Sigmoid colon (tissue), 7 donors: ENCODE data around the gene COPZ2. TPM values are rescaled to one million over a fixed set of nuclear protein-coding genes. Genes with fewer than 3 reads are reported as not detected.
"Not testable (repeated sequence)": the region's sequence is repeated elsewhere in the genome, so short reads cannot be mapped to it uniquely, and the experiment has no call there.

Source experiments
- DNase-seq: peaks from one replicate; pipeline ENCODE4 v3.0.0-alpha.2; 2019
- H3K27ac ChIP-seq, 4 donors: fragments of 200-600 bp; sonication (generic); one replicate each; pipeline ENCODE4 v1.5.1; 2016 to 2019; ENCODE audit warnings: mild to moderate bottlenecking in 1 of 4
- H3K27me3 ChIP-seq, 3 donors: fragments of 200-600 bp; sonication (generic); one replicate each; pipeline ENCODE4 v1.5.1; 2019; ENCODE audit warnings: mild to moderate bottlenecking in 1 of 3
- H3K36me3 ChIP-seq, 4 donors: fragments of 200-600 bp; sonication (generic); one replicate each; pipeline ENCODE4 v1.5.1; 2016 to 2019
- H3K4me1 ChIP-seq, 4 donors: fragments of 200-600 bp; sonication (generic); one replicate each; pipeline ENCODE4 v1.5.1; 2017 to 2019
- H3K4me3 ChIP-seq, 4 donors: fragments of 200-600 bp; sonication (generic); one replicate each; pipeline ENCODE4 v1.5.1; 2017 to 2019; ENCODE audit warnings: mild to moderate bottlenecking in 2 of 4, moderate library complexity in 1 of 4
- H3K9me3 ChIP-seq, 4 donors: fragments of 200-600 bp in 3 of 4; sonication (generic) in 3 of 4; one replicate each; pipeline versions ENCODE4 v1.5.1 to v1.6.1; 2013 to 2019
- CTCF ChIP-seq, 4 experiments: fragments of 450-650 bp in 3 of 4; fragments of 200-600 bp in 1 of 4; IDR thresholded peaks; one replicate each; pipeline ENCODE4 v1.5.1; 2016 to 2019; ENCODE audit warnings: antibody characterized with exemption in 4 of 4, mild to moderate bottlenecking in 3 of 4, moderate library complexity in 2 of 4
- EP300 ChIP-seq, 4 donors: sonication (generic); formaldehyde crosslinking; IDR thresholded peaks; one replicate each; pipeline ENCODE4 v1.6.1; 2017; ENCODE audit warnings: antibody characterized with exemption in 4 of 4
- POLR2A ChIP-seq, 2 donors: fragments of 450-650 bp; IDR thresholded peaks; one replicate each; pipeline ENCODE4 v1.6.1; 2016; ENCODE audit warnings: antibody characterized with exemption in 2 of 2, mild to moderate bottlenecking in 2 of 2, moderate library complexity in 2 of 2
- POLR2AphosphoS5 ChIP-seq, 4 donors: sonication (generic); formaldehyde crosslinking; IDR thresholded peaks; one replicate each; pipeline ENCODE4 v1.6.1; 2017; ENCODE audit warnings: antibody characterized with exemption in 4 of 4
- WGBS, 2 donors: extraction: QIAGEN DNeasy Blood & Tissue Kit; methylation state at CpG; one replicate each; pipeline ENCODE4 v1.1.7; 2013; 5-methylcytosine and 5-hydroxymethylcytosine counted together
- intact Hi-C: fragments of 100-400 bp; cut with DNase I; formaldehyde crosslinking; loops from one replicate; pipeline ENCODE4 v1.15.1; 2023
- polyA plus RNA-seq, 3 donors: library from polyadenylated mRNA; stranded (reverse); fragments of 200-250 nt; gene quantifications; one replicate each; pipeline ENCODE4 v1.2.3, GENCODE V29; 2013
- total RNA-seq, 4 donors: library from RNA; depleted of rRNA; stranded (reverse); fragments of >200 nt; gene quantifications; one replicate each; pipeline ENCODE4 v1.1.0, GENCODE V29; 2016
- donor health status: healthy with polysubstance abuse.
- donor health status: Bipolar disorder and iron deficiency.
- donor health status: healthy.

The COPZ2 gene, protein sequence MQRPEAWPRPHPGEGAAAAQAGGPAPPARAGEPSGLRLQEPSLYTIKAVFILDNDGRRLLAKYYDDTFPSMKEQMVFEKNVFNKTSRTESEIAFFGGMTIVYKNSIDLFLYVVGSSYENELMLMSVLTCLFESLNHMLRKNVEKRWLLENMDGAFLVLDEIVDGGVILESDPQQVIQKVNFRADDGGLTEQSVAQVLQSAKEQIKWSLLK
- total RNA-seq (10 to 100 TPM; 52.3 to 64.0 (median 58.9) TPM), polyA plus RNA-seq (10 to 100 TPM in 1 of 3 donors, 1 to 10 TPM in 2; 5.5 to 19.2 (median 6.9) TPM)

GRCh38 chr17:48037036-48037837, at the start of gene COPZ2:
COPZ2 (minus strand) TSS chr17:48037797; CDS start chr17:48037777, 20 bp downstream.
- Histone ChIP-seq H3K4me3 (peak within 1 kb of the TSS; percentile 54 to 76 (median 70)), H3K27ac (peak within 1 kb of the TSS; percentile 81 to 85 (median 84)), H3K4me1 (peaks cover 0 to 16% (median 12%) of the 10 kb centered on the region in 4 donors), H3K27me3 (no peaks in the 10 kb centered on the region), H3K36me3 (peaks cover 0 to 6% (median 0%) of the 10 kb centered on the region in 4 donors), H3K9me3 (no peaks in the 10 kb centered on the region)
- WGBS, 2 donors = 1 to 3% methylated on average over 73 of the region's 73 CpGs
- DNase-seq = peak; percentile 87
- TF ChIP-seq POLR2AphosphoS5 (IDR thresholded peaks at IDR 0.05) (peak in 3 of 4 donors; percentile 37 to 64 (median 43)), CTCF (IDR thresholded peaks at IDR 0.05) (peak in 2 of 4 experiments; percentile 53 to 54), EP300 (IDR thresholded peaks at IDR 0.05) (no peak)
- intact Hi-C loops = loop anchor here (1.0 kb wide), 1 partner anchor 37 kb away; no protein-coding TSS in a partner anchor

DNA sequence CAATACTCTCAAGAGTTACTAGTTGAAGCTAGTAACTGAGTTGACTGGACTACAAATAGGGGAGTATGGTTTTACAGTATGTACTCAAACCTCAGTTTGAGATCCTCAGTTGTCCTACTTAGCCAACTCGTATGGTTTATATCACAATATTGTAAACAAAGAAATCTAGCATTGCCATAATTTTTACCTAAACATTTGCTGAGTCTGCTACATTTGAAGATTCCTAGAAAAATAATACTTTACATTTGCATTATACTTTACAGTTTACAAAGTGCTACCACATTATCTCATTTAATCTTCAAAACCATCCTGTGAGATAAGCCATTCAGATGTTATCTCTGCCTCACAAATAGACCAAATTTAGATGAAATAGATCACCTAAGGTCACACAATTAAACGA, 47.3 kb upstream of the COPZ2 start:
- intact Hi-C loops = loop anchor here (5.0 kb wide), 1 partner anchor 37 kb away; no protein-coding TSS in a partner anchor
- Histone ChIP-seq H3K4me3 (no peak overlapping the region), H3K9me3 (no peaks in the 10 kb centered on the region), H3K4me1 (peaks cover 0 to 24% (median 21%) of the 10 kb centered on the region in 4 donors), H3K27ac (peak overlapping the region in 1 of 4 donors; percentile 32), H3K36me3 (no peaks in the 10 kb centered on the region), H3K27me3 (no peaks in the 10 kb centered on the region)
- TF ChIP-seq EP300 (IDR thresholded peaks at IDR 0.05) (no peak), POLR2A (IDR thresholded peaks at IDR 0.05) (no peak), POLR2AphosphoS5 (IDR thresholded peaks at IDR 0.05) (no peak), CTCF (IDR thresholded peaks at IDR 0.05) (no peak)
- 42 to 58% methylated on average over 2 of the region's 2 CpGs for WGBS, 2 donors
- DNase-seq = no peak

DNA sequence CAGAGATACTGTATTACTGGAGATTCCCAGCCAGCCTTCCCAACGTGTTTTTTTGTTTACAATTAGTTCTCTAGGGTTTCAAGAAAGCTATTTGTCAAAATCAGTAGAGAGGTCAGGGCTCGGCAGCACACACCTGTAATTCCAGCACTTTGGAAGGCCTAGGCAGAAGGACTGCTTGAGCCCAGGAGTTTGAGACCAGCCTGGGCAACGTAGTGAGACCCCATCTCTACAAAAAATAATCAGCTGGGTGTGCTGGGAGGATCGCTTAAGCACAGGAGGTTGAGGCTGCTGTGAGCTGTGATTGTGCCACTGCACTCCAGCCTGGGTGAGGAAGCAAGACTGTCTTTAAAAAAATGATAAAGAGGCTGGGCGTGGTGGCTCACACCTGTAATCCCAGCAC, 44.3 kb upstream of the COPZ2 start:
- intact Hi-C loops = no loop called here
- Histone ChIP-seq H3K4me3 (no peak overlapping the region), H3K27ac (no peak overlapping the region), H3K27me3 (no peaks in the 10 kb centered on the region), H3K4me1 (peaks cover 0 to 23% (median 20%) of the 10 kb centered on the region in 4 donors), H3K9me3 (no peaks in the 10 kb centered on the region), H3K36me3 (peaks cover 0 to 3% (median 0%) of the 10 kb centered on the region in 4 donors)
- TF ChIP-seq CTCF (IDR thresholded peaks at IDR 0.05) (no peak), EP300 (IDR thresholded peaks at IDR 0.05) (no peak), POLR2AphosphoS5 (IDR thresholded peaks at IDR 0.05) (no peak), POLR2A (IDR thresholded peaks at IDR 0.05) (no peak)
- peak; percentile 14 for DNase-seq
- WGBS, 2 donors = 77 to 87% methylated on average over 5 of the region's 5 CpGs

DNA sequence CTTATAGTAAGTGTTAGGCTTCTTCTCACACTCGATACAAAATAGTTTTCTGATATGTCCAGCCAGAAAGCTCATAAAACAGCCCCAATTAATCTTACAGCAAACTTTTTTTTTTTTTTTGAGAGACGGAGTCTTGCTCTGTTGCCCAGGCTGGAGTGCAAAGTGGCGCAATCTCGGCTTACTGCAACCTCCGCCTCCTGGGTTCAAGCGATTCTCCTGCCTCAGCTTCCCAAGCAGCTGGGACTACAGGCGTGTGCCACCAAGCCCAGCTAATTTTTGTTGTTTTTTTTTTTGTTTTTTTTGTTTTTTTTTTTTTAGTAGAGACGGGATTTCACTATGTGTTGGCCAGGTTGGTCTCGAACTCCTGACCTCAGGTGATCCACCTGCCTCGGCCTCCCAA, 39.6 kb upstream of the COPZ2 start:
- H3K4me3 ChIP-seq, H3K9me3 ChIP-seq, H3K4me1 ChIP-seq, H3K27me3 ChIP-seq, H3K27ac ChIP-seq: not testable (repeated sequence)
- H3K36me3 ChIP-seq = peaks cover 0 to 47% (median 14%) of the 10 kb centered on the region in 4 donors
- 95 to 96% methylated on average over 10 of the region's 10 CpGs for WGBS, 2 donors
- intact Hi-C loops = loop anchor here (10.0 kb wide), 1 partner anchor 102 kb away; the partner anchor contains the start of gene CDK5RAP3
- DNase-seq = peak; percentile 12
